SK-N-SH (cell line): Measurements from ENCODE around the gene CFAP68.

Experiments
- GABPA ChIP-seq: IDR thresholded peaks from 2 replicates; pipeline ENCODE4 v1.4.0; 2012; ENCODE audit warnings: low read depth, mild to moderate bottlenecking
- SIN3A ChIP-seq: IDR thresholded peaks from 2 replicates; pipeline ENCODE4 v1.6.1; 2012; ENCODE audit warnings: low read depth, mild to moderate bottlenecking, low read length, moderate library complexity, borderline replicate concordance
- TEAD4 ChIP-seq: IDR thresholded peaks from 2 replicates; pipeline ENCODE4 v1.4.0; 2012; ENCODE audit warnings: mild to moderate bottlenecking, borderline replicate concordance; ENCODE audit not compliant: insufficient read depth
- TF ChIP-seq, protein P1 (sequence below): fragments of 200-600 bp; sonication (generic); IDR thresholded peaks from 2 replicates; pipeline ENCODE4 v1.6.1; 2017; ENCODE audit warnings: antibody characterized with exemption, mild to moderate bottlenecking, moderate library complexity

- TF ChIP-seq GABPA: no peak
- TF ChIP-seq SIN3A: no peak
- no peak for TF ChIP-seq TEAD4
- TF ChIP-seq, protein P1, sequence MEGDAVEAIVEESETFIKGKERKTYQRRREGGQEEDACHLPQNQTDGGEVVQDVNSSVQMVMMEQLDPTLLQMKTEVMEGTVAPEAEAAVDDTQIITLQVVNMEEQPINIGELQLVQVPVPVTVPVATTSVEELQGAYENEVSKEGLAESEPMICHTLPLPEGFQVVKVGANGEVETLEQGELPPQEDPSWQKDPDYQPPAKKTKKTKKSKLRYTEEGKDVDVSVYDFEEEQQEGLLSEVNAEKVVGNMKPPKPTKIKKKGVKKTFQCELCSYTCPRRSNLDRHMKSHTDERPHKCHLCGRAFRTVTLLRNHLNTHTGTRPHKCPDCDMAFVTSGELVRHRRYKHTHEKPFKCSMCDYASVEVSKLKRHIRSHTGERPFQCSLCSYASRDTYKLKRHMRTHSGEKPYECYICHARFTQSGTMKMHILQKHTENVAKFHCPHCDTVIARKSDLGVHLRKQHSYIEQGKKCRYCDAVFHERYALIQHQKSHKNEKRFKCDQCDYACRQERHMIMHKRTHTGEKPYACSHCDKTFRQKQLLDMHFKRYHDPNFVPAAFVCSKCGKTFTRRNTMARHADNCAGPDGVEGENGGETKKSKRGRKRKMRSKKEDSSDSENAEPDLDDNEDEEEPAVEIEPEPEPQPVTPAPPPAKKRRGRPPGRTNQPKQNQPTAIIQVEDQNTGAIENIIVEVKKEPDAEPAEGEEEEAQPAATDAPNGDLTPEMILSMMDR: no peak
Measured at GRCh38 chr11:111912535-111912934, 33.2 kb downstream of the CFAP68 start, which contains the start of gene HSPB2.
